SJCRH30 (cell line): Measurements from ENCODE around the gene ANK2. TPM values are rescaled to one million over a fixed set of nuclear protein-coding genes. Genes with fewer than 3 reads are reported as not detected.
"Not testable (repeated sequence)": the region's sequence is repeated elsewhere in the genome, so short reads cannot be mapped to it uniquely, and the experiment has no call there.

Source experiments
- DNase-seq, 2 experiments: peaks; one replicate each; pipeline ENCODE4 v3.0.0-alpha.2; 2015 to 2020
- H3K27ac ChIP-seq: fragments of 250-450 bp; sonication (Bioruptor Pico); 2 replicates; pipeline ENCODE4 v1.5.1; 2020; ENCODE audit warnings: mild to moderate bottlenecking, moderate library complexity
- H3K27me3 ChIP-seq: fragments of 250-450 bp; sonication (Bioruptor Pico); 2 replicates; pipeline ENCODE4 v1.5.1; 2020; ENCODE audit warnings: mild to moderate bottlenecking, moderate library complexity
- H3K36me3 ChIP-seq: fragments of 250-450 bp; sonication (Bioruptor Pico); 2 replicates; pipeline ENCODE4 v1.5.1; 2020; ENCODE audit warnings: mild to moderate bottlenecking, moderate library complexity
- H3K4me1 ChIP-seq: fragments of 250-450 bp; sonication (Bioruptor Pico); 2 replicates; pipeline ENCODE4 v1.5.1; 2020; ENCODE audit warnings: mild to moderate bottlenecking, moderate library complexity
- H3K4me3 ChIP-seq: fragments of 250-450 bp; sonication (Bioruptor Pico); 2 replicates; pipeline ENCODE4 v1.5.1; 2020; ENCODE audit warnings: mild to moderate bottlenecking, moderate library complexity
- H3K9me3 ChIP-seq: fragments of 250-450 bp; sonication (Bioruptor Pico); replicated peaks from 2 replicates; pipeline ENCODE4 v1.5.1; 2020; ENCODE audit warnings: mild to moderate bottlenecking, moderate library complexity
- total RNA-seq: library from RNA; depleted of rRNA; stranded (reverse); fragments of >200 nt; shearing (Covaris generic); gene quantifications from 2 replicates; pipeline ENCODE4 v1.2.3, GENCODE V29; 2014

Gene ANK2
- total RNA-seq, 1 experiment from 2014 or later = 128 TPM

DNA sequence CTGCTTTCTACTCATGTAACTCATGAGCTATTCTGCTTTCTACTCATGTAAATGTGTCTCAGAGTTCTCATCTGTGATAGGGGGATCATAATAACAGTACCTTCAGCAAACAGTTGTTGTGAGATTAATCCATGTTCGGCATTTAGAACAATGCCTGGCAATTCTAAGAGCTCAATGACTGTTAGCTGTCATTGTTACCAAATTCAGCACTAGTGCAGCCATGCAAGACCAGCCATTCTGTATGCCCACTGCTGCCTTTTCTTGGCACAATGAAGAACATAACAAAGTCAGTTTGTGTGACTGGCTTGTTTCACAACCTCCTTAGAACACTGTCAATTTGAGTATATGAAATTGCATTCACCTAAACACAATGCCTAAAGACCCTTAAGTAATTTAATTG lies 163.2 kb downstream of the ANK2 start:
- H3K4me3 ChIP-seq = no peak overlapping the region
- H3K9me3 ChIP-seq = no peaks in the 10 kb centered on the region
- no peak overlapping the region for H3K27ac ChIP-seq
- no peaks in the 10 kb centered on the region for H3K36me3 ChIP-seq
- no peaks in the 10 kb centered on the region for H3K4me1 ChIP-seq
- DNase-seq = no peak
- H3K27me3 ChIP-seq = no peaks in the 10 kb centered on the region

DNA sequence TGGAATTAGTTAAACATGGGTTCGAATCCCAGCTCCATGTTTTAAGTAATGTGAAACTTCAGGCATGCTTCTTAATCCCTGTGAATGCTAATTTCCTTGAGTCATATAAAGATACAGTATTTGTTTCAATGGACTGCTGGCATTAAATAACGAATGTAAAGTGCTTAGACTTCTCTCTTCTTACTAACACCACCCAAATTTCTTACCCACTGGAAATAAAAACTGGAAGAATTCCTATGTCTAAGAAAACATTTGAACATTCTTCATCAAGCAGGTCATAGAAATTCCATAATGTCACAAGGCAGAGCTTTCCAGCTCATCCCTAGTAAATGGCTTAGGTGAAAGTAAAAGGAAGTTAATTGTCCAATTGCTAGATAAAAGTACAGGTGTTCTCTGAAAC lies 172.5 kb downstream of the ANK2 start:
- no peaks in the 10 kb centered on the region for H3K9me3 ChIP-seq
- H3K36me3 ChIP-seq = no peaks in the 10 kb centered on the region
- no peak overlapping the region for H3K27ac ChIP-seq
- no peak overlapping the region for H3K4me3 ChIP-seq
- no peak for DNase-seq
- H3K4me1 ChIP-seq = 0 out of 2 replicates have a peak, but pooled peaks cover 2% of the 10 kb centered on the region
- H3K27me3 ChIP-seq = no peaks in the 10 kb centered on the region

DNA sequence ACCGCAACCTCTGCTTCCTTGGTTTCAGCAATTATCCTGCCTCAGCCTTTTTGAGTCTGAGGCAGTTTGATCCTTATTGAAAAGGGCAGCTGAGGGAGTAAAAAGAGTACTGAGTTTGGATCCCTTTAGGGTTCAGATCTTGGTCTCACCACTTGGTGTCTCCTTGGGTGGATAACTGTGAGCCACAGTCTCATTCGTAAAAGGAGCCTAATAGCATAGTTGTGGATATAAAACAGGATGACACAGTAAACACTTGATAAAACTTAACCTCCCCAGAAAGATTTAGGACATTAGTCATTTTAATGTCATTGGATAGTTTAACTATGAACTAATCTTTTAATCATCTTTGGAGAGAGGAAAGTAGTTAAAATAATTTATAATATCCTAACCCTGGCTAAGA lies 173.0 kb downstream of the ANK2 start:
- Histone ChIP-seq H3K27ac (no peak overlapping the region), H3K27me3 (no peaks in the 10 kb centered on the region), H3K4me3 (no peak overlapping the region), H3K9me3 (no peaks in the 10 kb centered on the region), H3K36me3 (no peaks in the 10 kb centered on the region), H3K4me1 (0 out of 2 replicates have a peak, but pooled peaks cover 2% of the 10 kb centered on the region)
- DNase-seq = peak in 1 of 2 experiments; percentile 9

DNA sequence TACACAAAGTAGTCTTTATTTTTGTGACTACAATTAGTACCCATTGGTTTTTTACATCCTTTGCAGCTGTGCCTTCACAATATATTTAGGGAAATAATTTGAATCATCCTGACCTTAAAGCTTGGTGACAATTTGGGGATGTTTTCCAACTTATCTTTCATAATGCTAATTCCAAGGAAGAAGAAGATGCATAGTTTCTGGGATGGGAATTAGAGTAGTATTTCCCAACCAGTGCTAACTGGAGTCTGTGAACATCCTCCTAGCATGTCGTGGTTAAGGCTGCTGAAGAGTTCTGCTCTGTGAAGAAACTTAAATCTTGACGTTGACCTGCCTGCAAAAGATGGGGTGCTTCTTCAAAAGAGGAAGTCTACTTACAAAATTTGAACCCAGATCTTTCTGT lies 173.5 kb downstream of the ANK2 start:
- Histone ChIP-seq H3K27me3 (no peaks in the 10 kb centered on the region), H3K36me3 (no peaks in the 10 kb centered on the region), H3K4me3 (no peak overlapping the region), H3K4me1 (0 out of 2 replicates have a peak, but pooled peaks cover 2% of the 10 kb centered on the region), H3K9me3 (no peaks in the 10 kb centered on the region), H3K27ac (no peak overlapping the region)
- DNase-seq = no peak

DNA sequence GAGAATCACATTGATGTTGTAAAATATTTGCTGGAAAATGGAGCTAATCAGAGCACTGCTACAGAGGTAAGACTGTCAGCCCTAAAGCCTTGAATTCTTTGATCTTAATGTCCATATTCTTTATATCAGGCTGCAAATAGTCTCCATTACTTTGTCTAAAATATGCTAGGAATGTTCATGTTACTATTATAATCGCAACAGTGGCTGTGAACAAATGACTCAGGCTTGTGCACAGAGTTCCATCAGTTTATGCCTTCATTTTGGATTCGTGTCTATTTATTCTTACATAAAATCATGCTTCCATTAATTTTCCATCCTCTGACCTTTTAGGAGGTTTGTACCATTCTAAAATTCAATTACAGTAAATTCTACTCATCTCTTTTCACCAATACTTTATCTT lies 182.7 kb downstream of the ANK2 start:
- Histone ChIP-seq H3K27me3 (no peaks in the 10 kb centered on the region), H3K27ac (no peak overlapping the region), H3K36me3 (peaks cover 5% of the 10 kb centered on the region), H3K9me3 (no peaks in the 10 kb centered on the region), H3K4me1 (no peaks in the 10 kb centered on the region; the same call in 1 of the 2 replicates), H3K4me3 (no peak overlapping the region)
- DNase-seq = no peak

DNA sequence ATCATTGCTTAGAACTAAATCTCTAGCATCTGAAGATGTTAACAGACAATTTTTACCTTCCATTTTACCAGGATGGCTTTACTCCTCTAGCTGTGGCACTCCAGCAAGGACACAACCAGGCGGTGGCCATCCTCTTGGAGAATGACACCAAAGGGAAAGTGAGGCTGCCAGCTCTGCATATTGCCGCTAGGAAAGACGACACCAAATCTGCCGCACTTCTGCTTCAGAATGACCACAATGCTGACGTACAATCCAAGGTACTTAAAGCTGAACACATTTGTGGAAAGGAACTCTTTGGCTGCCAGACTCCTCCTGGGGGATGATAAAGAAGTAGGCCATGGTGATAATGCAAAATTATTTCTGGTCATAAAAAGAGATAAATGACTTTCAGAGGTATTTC lies 187.5 kb downstream of the ANK2 start:
- no peaks in the 10 kb centered on the region for H3K9me3 ChIP-seq
- peaks cover 10% of the 10 kb centered on the region for H3K36me3 ChIP-seq
- H3K27ac ChIP-seq = no peak overlapping the region
- no peak for DNase-seq
- no peak overlapping the region for H3K4me3 ChIP-seq
- H3K27me3 ChIP-seq = no peaks in the 10 kb centered on the region
- H3K4me1 ChIP-seq = no peaks in the 10 kb centered on the region; the same call in 1 of the 2 replicates

DNA sequence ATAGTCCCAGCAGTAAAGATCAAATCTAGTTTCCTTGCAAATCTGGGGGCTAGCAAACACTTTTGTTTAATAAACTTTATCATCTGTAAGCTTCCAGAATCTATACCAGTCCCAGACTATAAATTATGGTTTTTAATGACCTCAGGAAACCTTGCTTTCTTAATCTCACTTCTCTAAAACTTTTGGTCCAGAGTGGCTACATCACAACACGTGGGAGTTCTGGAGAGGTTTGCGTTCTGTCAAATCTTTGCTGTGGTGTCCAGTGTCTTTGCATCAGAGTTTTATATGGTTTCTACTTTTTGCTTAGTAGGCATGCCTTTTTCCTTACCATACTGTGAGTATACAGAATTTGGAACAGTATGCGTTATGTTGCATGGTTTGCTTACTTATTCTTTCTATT lies 193.9 kb downstream of the ANK2 start:
- H3K36me3 ChIP-seq = peaks cover 6% of the 10 kb centered on the region; the same call in 1 of the 2 replicates
- H3K4me3 ChIP-seq = no peak overlapping the region
- H3K9me3 ChIP-seq = no peaks in the 10 kb centered on the region
- no peaks in the 10 kb centered on the region for H3K27me3 ChIP-seq
- H3K27ac ChIP-seq = no peak overlapping the region
- H3K4me1 ChIP-seq = no peaks in the 10 kb centered on the region
- DNase-seq = no peak

DNA sequence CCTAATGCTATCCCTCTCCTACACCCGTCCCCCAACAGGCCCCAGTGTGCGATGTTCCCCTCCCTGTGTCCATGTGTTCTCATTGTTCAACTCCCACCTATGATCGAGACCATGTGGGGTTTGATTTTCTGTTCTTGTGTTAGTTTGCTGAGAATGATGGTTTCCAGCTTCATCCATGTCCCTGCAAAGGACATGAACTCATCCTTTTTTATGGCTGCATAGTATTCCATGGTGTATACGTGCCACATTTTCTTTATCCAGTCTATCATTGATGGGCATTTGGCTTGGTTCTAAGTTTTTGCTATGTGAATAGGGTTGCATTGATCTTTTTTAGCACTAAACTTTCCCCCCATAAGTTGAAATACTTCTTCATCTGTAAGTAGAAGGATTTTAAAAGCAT lies 195.3 kb downstream of the ANK2 start:
- not testable (repeated sequence) for H3K27me3 ChIP-seq, H3K4me3 ChIP-seq, H3K36me3 ChIP-seq, H3K4me1 ChIP-seq, H3K9me3 ChIP-seq, H3K27ac ChIP-seq, DNase-seq

DNA sequence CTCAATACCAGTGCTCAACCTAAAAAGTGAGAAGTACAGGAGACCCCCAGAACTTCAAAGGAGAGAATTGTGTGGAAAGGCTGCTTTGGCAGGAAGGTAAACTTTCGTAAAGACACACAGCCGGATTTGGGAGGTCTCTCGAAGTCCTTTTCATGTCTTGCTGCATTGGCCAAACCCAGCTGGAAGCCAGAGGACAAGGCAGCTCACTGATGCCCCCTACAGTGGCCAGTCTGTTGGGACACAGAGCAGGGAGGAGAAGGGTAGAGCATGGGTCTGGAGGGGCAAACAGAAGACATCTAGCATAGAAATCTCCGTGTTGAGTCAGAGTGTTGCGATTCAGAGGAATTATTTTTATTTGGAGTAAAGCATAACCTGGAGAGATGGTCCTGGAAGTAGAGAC lies 198.9 kb downstream of the ANK2 start:
- DNase-seq = peak; percentile 26 to 60
- H3K4me3 ChIP-seq = no peak overlapping the region
- peaks cover 4% of the 10 kb centered on the region; the same call in 1 of the 2 replicates for H3K36me3 ChIP-seq
- no peaks in the 10 kb centered on the region for H3K9me3 ChIP-seq
- no peaks in the 10 kb centered on the region for H3K27me3 ChIP-seq
- H3K27ac ChIP-seq = no peak overlapping the region
- H3K4me1 ChIP-seq = no peaks in the 10 kb centered on the region

DNA sequence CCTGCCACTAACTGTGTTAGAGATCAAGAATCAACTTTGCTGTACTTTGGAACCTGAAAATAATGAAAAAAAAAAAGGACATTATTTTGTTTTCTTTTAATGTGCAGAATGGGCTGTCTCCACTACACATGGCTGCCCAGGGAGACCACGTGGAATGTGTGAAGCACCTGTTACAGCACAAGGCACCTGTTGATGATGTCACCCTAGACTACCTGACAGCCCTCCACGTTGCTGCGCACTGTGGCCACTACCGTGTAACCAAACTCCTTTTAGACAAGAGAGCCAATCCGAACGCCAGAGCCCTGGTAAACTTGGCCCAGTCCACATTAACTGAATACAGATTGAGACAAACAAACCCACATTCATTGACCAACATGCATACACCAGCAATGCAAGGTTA lies 206.2 kb downstream of the ANK2 start:
- peak in 1 of 2 experiments; percentile 13 for DNase-seq
- Histone ChIP-seq H3K36me3 (peaks cover 13% of the 10 kb centered on the region), H3K4me1 (no peaks in the 10 kb centered on the region), H3K27ac (no peak overlapping the region), H3K9me3 (no peaks in the 10 kb centered on the region), H3K27me3 (no peaks in the 10 kb centered on the region), H3K4me3 (no peak overlapping the region)

DNA sequence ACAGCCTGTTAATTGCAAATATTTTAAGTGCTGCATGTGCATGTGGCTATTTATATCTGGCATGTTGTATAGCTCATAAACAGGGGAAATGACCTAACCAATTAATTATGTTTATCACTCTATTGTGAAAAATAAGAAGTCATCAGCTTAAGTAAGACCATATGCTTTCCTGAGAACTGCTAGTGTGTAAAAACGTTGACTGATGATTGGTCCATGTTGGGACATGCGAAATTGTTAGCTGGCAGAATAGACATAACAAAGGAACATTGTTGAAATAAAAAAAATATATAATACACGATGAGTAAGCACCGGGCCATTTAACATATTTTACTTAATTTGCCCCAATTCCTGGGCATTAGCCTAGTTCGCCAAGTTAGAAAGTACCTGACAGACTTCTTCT lies 207.5 kb downstream of the ANK2 start:
- no peak for DNase-seq
- Histone ChIP-seq H3K36me3 (peaks cover 11% of the 10 kb centered on the region), H3K27me3 (no peaks in the 10 kb centered on the region), H3K9me3 (no peaks in the 10 kb centered on the region), H3K27ac (no peak overlapping the region), H3K4me3 (no peak overlapping the region), H3K4me1 (no peaks in the 10 kb centered on the region)

DNA sequence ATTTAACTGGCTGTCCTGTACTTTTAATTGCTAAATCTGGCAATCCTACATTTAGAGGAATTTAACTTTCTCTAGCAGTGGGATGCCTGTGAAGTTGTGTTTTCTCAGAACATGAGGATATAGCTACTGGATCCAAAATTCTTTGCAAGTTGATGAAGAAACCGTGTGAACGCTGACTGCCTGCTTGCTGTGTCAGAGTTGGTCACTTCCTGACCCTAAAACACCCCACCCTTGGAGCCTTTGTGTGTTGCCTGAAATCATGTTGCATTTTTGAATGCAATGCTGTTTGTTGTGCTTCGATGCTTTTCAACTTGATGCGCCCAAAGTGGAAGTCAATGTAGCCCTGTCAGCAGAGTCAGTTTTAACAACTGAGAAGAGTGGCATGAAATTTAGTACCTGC lies 211.2 kb downstream of the ANK2 start:
- no peaks in the 10 kb centered on the region for H3K27me3 ChIP-seq
- DNase-seq = no peak
- no peak overlapping the region for H3K27ac ChIP-seq

DNA sequence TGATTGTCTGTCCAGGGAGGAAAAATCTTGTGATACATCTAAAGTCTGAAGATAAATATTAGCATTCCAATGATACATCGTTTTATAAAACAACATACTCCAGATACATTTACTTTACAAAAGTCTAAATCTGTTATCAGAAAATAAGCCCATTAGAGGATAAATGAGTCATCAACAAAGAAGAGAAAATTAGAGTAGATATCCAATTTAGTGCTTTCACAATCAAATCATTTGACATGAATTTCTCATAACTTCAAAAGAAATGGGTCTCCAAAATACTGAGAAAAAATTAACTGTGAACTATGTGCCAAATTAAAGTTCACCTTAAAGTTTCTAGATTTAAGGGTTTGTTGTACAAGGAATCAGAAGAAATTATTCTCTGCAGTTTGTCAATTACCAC lies 213.8 kb downstream of the ANK2 start:
- no peak for DNase-seq
- no peaks in the 10 kb centered on the region for H3K27me3 ChIP-seq

More for the DNA sequence above, 211.2 kb downstream of the ANK2 start:
- H3K9me3 ChIP-seq = no peaks in the 10 kb centered on the region
- H3K36me3 ChIP-seq = peaks cover 18% of the 10 kb centered on the region
- no peaks in the 10 kb centered on the region for H3K4me1 ChIP-seq
- H3K4me3 ChIP-seq = no peak overlapping the region

DNA sequence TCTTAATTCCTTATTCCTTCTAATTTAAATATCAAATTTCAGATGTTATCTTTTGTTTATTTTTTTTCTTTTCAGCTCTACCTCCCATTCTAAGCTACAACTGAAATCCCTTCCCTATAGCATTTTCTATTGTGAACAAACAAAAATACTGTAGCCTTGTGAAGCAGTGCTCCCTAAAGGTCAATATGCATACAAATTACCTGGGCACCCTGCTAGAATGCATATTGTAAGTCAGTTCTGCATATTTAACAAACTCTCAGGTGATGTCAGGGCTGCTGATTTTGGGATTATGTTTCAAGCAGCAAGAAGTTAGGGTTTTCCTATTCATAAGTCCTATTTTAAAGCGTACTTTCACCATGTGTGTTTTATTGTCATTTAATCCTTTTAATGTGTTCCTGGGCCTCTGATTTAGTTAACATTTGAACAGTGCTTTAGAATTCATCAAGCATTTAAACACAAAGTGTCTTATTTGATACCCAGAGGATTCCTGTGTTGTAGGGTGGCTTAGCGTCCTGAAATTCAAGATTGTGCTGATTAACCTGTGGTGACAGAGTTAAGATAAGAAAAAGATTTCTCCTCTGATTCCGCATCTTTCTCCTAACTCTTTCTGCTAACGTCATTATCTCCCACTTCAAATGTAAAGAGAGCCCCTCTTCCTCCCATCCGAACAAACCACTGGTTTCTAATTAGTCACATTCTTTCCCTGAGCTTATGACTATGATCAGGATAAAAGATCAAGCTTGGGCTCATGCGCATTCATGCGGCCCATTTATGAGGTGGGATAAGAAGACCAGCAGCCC lies 221.3 kb downstream of the ANK2 start:
- DNase-seq = no peak

More for the DNA sequence above, 213.8 kb downstream of the ANK2 start:
- H3K9me3 ChIP-seq = no peaks in the 10 kb centered on the region; the same call in 1 of the 2 replicates
- H3K4me1 ChIP-seq = no peaks in the 10 kb centered on the region
- H3K27ac ChIP-seq = no peak overlapping the region
- H3K36me3 ChIP-seq = peaks cover 8% of the 10 kb centered on the region
- H3K4me3 ChIP-seq = no peak overlapping the region

DNA sequence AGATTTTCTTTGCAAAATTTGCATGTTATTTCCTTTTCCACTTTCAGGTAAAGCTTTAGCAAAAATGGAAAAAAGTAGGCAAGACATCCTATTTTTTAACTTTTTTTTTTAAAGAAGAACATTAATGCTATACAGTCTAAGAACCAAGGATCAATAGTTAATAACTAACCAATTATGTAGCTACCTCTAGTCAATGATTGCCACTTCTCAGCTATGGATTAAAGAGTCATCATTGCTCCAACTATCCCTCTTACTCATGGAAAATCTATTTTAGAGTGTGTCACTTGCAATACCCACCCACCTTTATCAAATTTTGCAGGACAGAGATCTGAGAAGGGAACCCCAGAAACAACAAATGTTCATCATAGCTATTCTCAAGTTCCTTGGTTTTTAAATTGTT lies 223.1 kb downstream of the ANK2 start:
- Histone ChIP-seq H3K27ac (no peak overlapping the region), H3K4me3 (no peak overlapping the region), H3K9me3 (no peaks in the 10 kb centered on the region), H3K4me1 (no peaks in the 10 kb centered on the region), H3K36me3 (0 out of 2 replicates have a peak, but pooled peaks cover 5% of the 10 kb centered on the region), H3K27me3 (no peaks in the 10 kb centered on the region)
- no peak for DNase-seq

More for the DNA sequence above, 221.3 kb downstream of the ANK2 start:
- Histone ChIP-seq H3K27ac (no peak overlapping the region), H3K4me1 (no peaks in the 10 kb centered on the region), H3K27me3 (no peaks in the 10 kb centered on the region), H3K9me3 (no peaks in the 10 kb centered on the region; the same call in 1 of the 2 replicates), H3K4me3 (no peak overlapping the region), H3K36me3 (peaks cover 6% of the 10 kb centered on the region; the same call in 1 of the 2 replicates)
